ENCODE data around the gene C10orf90.

The C10orf90 gene

GRCh38 chr10:126593968-126594701 lies 76.4 kb downstream of the C10orf90 start:
- DNase-seq (ENCODE audit: low read depth): no peak
- H3K4me3 ChIP-seq (ENCODE audit: low read length): no peak overlapping the region

GRCh38 chr10:126592901-126593300 lies 77.6 kb downstream of the C10orf90 start:
- no peak for TF ChIP-seq CTCF (IDR thresholded peaks at IDR 0.05; ENCODE audit: insufficient read depth, low read depth, low read length, missing control alignments)
- DNase-seq (ENCODE audit: low read depth): no peak

More at GRCh38 chr10:126593968-126594701, 76.4 kb downstream of the C10orf90 start:
- TF ChIP-seq CTCF (IDR thresholded peaks at IDR 0.05; ENCODE audit: insufficient read depth, low read depth, low read length, missing control alignments): no peak

GRCh38 chr10:126588024-126588423 lies 82.5 kb downstream of the C10orf90 start:
- no peak for TF ChIP-seq CTCF (IDR thresholded peaks at IDR 0.05; ENCODE audit: insufficient read depth, low read depth, low read length, missing control alignments)
- no peak overlapping the region for H3K4me3 ChIP-seq (ENCODE audit: low read length)
- no peak for DNase-seq (ENCODE audit: low read depth)

More at GRCh38 chr10:126592901-126593300, 77.6 kb downstream of the C10orf90 start:
- H3K4me3 ChIP-seq (ENCODE audit: low read length): no peak overlapping the region

GRCh38 chr10:126586878-126587277 lies 83.6 kb downstream of the C10orf90 start:
- DNase-seq (ENCODE audit: low read depth): no peak
- no peak for TF ChIP-seq CTCF (IDR thresholded peaks at IDR 0.05; ENCODE audit: insufficient read depth, low read depth, low read length, missing control alignments)
- no peak overlapping the region for H3K4me3 ChIP-seq (ENCODE audit: low read length)

- no peak for TF ChIP-seq CTCF (IDR thresholded peaks at IDR 0.05; ENCODE audit: insufficient read depth, low read depth, low read length, missing control alignments)
- no peak overlapping the region for H3K4me3 ChIP-seq (ENCODE audit: low read length)
- DNase-seq (ENCODE audit: low read depth): no peak
Observed at GRCh38 chr10:126586128-126586527, 84.4 kb downstream of the C10orf90 start.

- DNase-seq (ENCODE audit: low read depth): no peak
- TF ChIP-seq CTCF (IDR thresholded peaks at IDR 0.05; ENCODE audit: insufficient read depth, low read depth, low read length, missing control alignments): no peak
Observed at GRCh38 chr10:126585249-126586017, 85.1 kb downstream of the C10orf90 start.

More at GRCh38 chr10:126585249-126586017, 85.1 kb downstream of the C10orf90 start:
- H3K4me3 ChIP-seq (ENCODE audit: low read length): no peak overlapping the region

Measured in epithelial cell of esophagus (primary cell).